Endothelial cell of umbilical vein (primary cell): ENCODE results near the gene MYCBP2. TPM values are rescaled to one million over a fixed set of nuclear protein-coding genes. Genes with fewer than 3 reads are reported as not detected.

Experiments used
- BruUV-seq: library from RNA; stranded (reverse); fragments of 400-500 nt; replicated peaks from 2 replicates; lab custom pipeline; 2021; lab: Mats Ljungman, UMichigan
- CTCF ChIA-PET: fragments of 300-600, 350-600 bp; sonication (Branson Sonifier 250); formaldehyde crosslinking; loops from one replicate; lab custom pipeline; 2021; ENCODE audit warnings: antibody characterized with exemption, inconsistent platforms; lab: Charles Lee
- POLR2A ChIA-PET: fragments of 300-600, 350-600 bp; sonication (Branson Sonifier 250); formaldehyde crosslinking; loops from one replicate; lab custom pipeline; 2021; ENCODE audit warnings: antibody characterized with exemption, inconsistent platforms; lab: Charles Lee
- DNase-seq: peaks from one replicate; pipeline ENCODE4 v3.0.0-alpha.2; 2011; ENCODE audit warnings: low read depth, low spot score
- FAIRE-seq: peaks from 2 replicates; lab custom pipeline; 2011; peaks lifted over from hg19 to GRCh38; lab: Jason Lieb, UNC
- H2AFZ ChIP-seq: 2 replicates; pipeline ENCODE4 v1.6.0; 2012; ENCODE audit warnings: low read depth, low read length, control low read depth, inconsistent platforms
- H3K27ac ChIP-seq: 2 replicates; pipeline ENCODE4 v1.5.1; 2011; ENCODE audit warnings: low read depth, mild to moderate bottlenecking, control low read depth, low read length, moderate library complexity; ENCODE audit not compliant: insufficient read depth
- H3K27me3 ChIP-seq, 2 experiments: 2 replicates each; pipeline versions ENCODE4 v1.6.0 to v1.6.1; 2011; ENCODE audit warnings: low read length in 2 of 2, mixed read lengths in 1 of 2; ENCODE audit not compliant: control insufficient read depth in 2 of 2, insufficient read depth in 2 of 2
- H3K36me3 ChIP-seq, 2 experiments: 2 replicates in 1 of 2; 3 replicates in 1 of 2; pipeline ENCODE4 v1.5.1; 2011; ENCODE audit warnings: low read length in 2 of 2, mild to moderate bottlenecking in 1 of 2, moderate library complexity in 1 of 2; ENCODE audit not compliant: control insufficient read depth in 2 of 2, insufficient read depth in 2 of 2; ENCODE audit errors: extremely low read depth in 1 of 2
- H3K4me1 ChIP-seq: 3 replicates; pipeline ENCODE4 v1.5.1; 2011; ENCODE audit warnings: mild to moderate bottlenecking, low read length; ENCODE audit not compliant: control insufficient read depth, insufficient read depth; ENCODE audit errors: extremely low read depth
- H3K4me2 ChIP-seq: 2 replicates; pipeline ENCODE4 v1.6.1; 2011; ENCODE audit warnings: low read length, control low read depth, mixed read lengths; ENCODE audit not compliant: insufficient read depth
- H3K4me3 ChIP-seq, 3 experiments: fragments of 200-600 bp in 1 of 3; sonication (generic), shearing (Covaris generic) in 1 of 3; replicated peaks in 1 of 3; 2 replicates each; pipeline ENCODE4 v1.5.1; 2011 to 2016; ENCODE audit warnings: control low read depth in 3 of 3, low read length in 3 of 3, mild to moderate bottlenecking in 2 of 3, inconsistent platforms in 1 of 3, low read depth in 1 of 3, moderate library complexity in 1 of 3; ENCODE audit not compliant: insufficient read depth in 1 of 3
- H3K79me2 ChIP-seq: 2 replicates; pipeline ENCODE4 v1.6.0; 2012; ENCODE audit warnings: low read length, inconsistent platforms; ENCODE audit not compliant: control insufficient read depth, insufficient read depth
- H3K9ac ChIP-seq: replicated peaks from 2 replicates; pipeline ENCODE3; 2011; ENCODE audit warnings: low read length, control low read depth; ENCODE audit not compliant: insufficient read depth; ENCODE audit errors: extremely low read depth
- H3K9me1 ChIP-seq: replicated peaks from 3 replicates; pipeline ENCODE4 v1.6.0; 2011; ENCODE audit warnings: mild to moderate bottlenecking, low read length; ENCODE audit not compliant: control insufficient read depth, insufficient read depth; ENCODE audit errors: extremely low read depth
- H3K9me3 ChIP-seq: replicated peaks from 2 replicates; pipeline ENCODE4 v1.5.1; 2012; ENCODE audit warnings: low read length, inconsistent platforms; ENCODE audit not compliant: control insufficient read depth, insufficient read depth
- H4K20me1 ChIP-seq: replicated peaks from 2 replicates; pipeline ENCODE3; 2011; ENCODE audit warnings: mild to moderate bottlenecking, low read length; ENCODE audit not compliant: control insufficient read depth, insufficient read depth; ENCODE audit errors: extremely low read depth
- EZH2 ChIP-seq: IDR thresholded peaks from 2 replicates; pipeline ENCODE4 v1.6.1; 2012; ENCODE audit warnings: borderline replicate concordance, low read depth, mild to moderate bottlenecking, moderate library complexity, low read length, inconsistent platforms; ENCODE audit not compliant: severe bottlenecking
- FOS ChIP-seq: IDR thresholded peaks from 2 replicates; pipeline ENCODE4 v1.6.1; 2011; ENCODE audit warnings: mild to moderate bottlenecking, low read length, moderate library complexity, borderline replicate concordance; ENCODE audit not compliant: insufficient read depth
- GATA2 ChIP-seq: IDR thresholded peaks from 2 replicates; pipeline ENCODE4 v1.7.0; 2011; ENCODE audit warnings: low read depth, mild to moderate bottlenecking, moderate library complexity, mixed read lengths, low read length; ENCODE audit not compliant: insufficient read length, insufficient read depth
- JUN ChIP-seq: IDR thresholded peaks from 2 replicates; pipeline ENCODE4 v1.6.1; 2011; ENCODE audit warnings: borderline replicate concordance, low read depth; ENCODE audit not compliant: insufficient read length, insufficient read depth
- MYC ChIP-seq: IDR thresholded peaks from one replicate; pipeline ENCODE4 v1.6.1; 2011; ENCODE audit warnings: mild to moderate bottlenecking, low read depth, low read length
- POLR2A ChIP-seq: IDR thresholded peaks from 2 replicates; pipeline ENCODE4 v1.6.1; 2012; ENCODE audit warnings: low read depth, mild to moderate bottlenecking, control low read depth, low read length
- POLR2AphosphoS5 ChIP-seq: IDR thresholded peaks from 2 replicates; pipeline ENCODE4 v1.6.1; 2012; ENCODE audit warnings: low read depth, mild to moderate bottlenecking, control low read depth, low read length, moderate library complexity; ENCODE audit not compliant: insufficient read depth
- dilution Hi-C: fragments of 300-500 bp; cut with MboI; formaldehyde crosslinking; loops from one replicate; pipeline ENCODE4 v1.15.0; 2019; ENCODE audit warnings: low sequenced_read_pairs; ENCODE audit not compliant: extremely low pct_ligation_motif_present
- intact Hi-C: fragments of 100-400 bp; cut with micrococcal nuclease; formaldehyde crosslinking; loops from one replicate; pipeline ENCODE4 v1.10.0; 2022
- polyA plus RNA-seq, 4 experiments: library from polyadenylated mRNA; depleted of rRNA in 3 of 4; stranded (reverse) in 3 of 4; unstranded in 1 of 4; fragments of >200 nt; gene quantifications; 2 replicates each; pipeline versions ENCODE4 v1.2.1 to v1.2.3, GENCODE V29; 2011 to 2012; ENCODE audit warnings: missing spikeins in 1 of 4
- total RNA-seq: library from RNA; stranded (reverse); gene quantifications from 2 replicates; pipeline ENCODE4 v1.2.3, GENCODE V29; 2021
- TF ChIP-seq, protein P1 (sequence below), 2 donors: IDR thresholded peaks; 1 replicate in 1 of 2; 2 replicates in 1 of 2; pipeline ENCODE4 v1.5.1; 2011; ENCODE audit warnings: low read length in 2 of 2, mild to moderate bottlenecking in 2 of 2, moderate library complexity in 2 of 2, control low read depth in 1 of 2, inconsistent platforms in 1 of 2, low read depth in 1 of 2; ENCODE audit not compliant: insufficient read depth in 1 of 2; ENCODE audit errors: extremely low read depth in 1 of 2
- TF ChIP-seq, protein P2 (sequence below): IDR thresholded peaks from 2 replicates; pipeline ENCODE4 v1.6.1; 2011; ENCODE audit not compliant: insufficient read depth, insufficient read length

Gene MYCBP2
- total and polyA plus RNA-seq, 2 donors (not counting 3 experiments of a cell fraction or from before 2014, with no cell fraction given) = 30.5 to 89.8 TPM

DNA sequence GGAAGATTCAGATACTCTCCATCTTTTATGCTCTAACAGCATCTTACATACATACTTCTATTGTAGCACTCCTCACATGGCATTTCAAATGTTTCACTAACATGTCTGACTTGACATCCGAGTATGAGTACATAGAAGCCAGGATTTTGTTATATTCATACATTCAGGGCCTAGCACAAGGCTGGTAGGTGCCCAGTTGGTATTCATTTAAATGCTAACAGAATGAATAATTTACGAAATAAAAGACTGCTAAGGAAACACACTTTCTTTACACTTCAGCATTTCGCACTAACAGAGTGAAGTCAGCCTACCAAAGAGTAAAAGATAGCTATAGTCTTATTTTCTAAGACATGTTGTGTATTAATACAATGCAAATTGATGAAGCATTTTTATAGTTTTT lies 232.1 kb downstream of the MYCBP2 start:
- BruUV-seq = no TSS peak
- no peak for FAIRE-seq

More for the DNA sequence above, 232.1 kb downstream of the MYCBP2 start:
- H3K4me2 ChIP-seq = no peak overlapping the region
- no peaks in the 10 kb centered on the region for H3K27me3 ChIP-seq
- H3K27ac ChIP-seq = no peak overlapping the region
- no peaks in the 10 kb centered on the region for H3K9me3 ChIP-seq
- no peaks in the 10 kb centered on the region for H3K9me1 ChIP-seq
- TF ChIP-seq EZH2 = no peak
- TF ChIP-seq, protein P1, sequence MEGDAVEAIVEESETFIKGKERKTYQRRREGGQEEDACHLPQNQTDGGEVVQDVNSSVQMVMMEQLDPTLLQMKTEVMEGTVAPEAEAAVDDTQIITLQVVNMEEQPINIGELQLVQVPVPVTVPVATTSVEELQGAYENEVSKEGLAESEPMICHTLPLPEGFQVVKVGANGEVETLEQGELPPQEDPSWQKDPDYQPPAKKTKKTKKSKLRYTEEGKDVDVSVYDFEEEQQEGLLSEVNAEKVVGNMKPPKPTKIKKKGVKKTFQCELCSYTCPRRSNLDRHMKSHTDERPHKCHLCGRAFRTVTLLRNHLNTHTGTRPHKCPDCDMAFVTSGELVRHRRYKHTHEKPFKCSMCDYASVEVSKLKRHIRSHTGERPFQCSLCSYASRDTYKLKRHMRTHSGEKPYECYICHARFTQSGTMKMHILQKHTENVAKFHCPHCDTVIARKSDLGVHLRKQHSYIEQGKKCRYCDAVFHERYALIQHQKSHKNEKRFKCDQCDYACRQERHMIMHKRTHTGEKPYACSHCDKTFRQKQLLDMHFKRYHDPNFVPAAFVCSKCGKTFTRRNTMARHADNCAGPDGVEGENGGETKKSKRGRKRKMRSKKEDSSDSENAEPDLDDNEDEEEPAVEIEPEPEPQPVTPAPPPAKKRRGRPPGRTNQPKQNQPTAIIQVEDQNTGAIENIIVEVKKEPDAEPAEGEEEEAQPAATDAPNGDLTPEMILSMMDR (IDR thresholded peaks at IDR 0.05; ENCODE audit: extremely low read depth in 1 of 2, insufficient read depth in 1 of 2, low read depth in 1 of 2, low read length in 2 of 2) = no peak
- no peak for TF ChIP-seq FOS
- TF ChIP-seq POLR2AphosphoS5 = no peak
- TF ChIP-seq GATA2 = no peak
- no peak for TF ChIP-seq MYC
- no peak for TF ChIP-seq JUN
- TF ChIP-seq, protein P2, sequence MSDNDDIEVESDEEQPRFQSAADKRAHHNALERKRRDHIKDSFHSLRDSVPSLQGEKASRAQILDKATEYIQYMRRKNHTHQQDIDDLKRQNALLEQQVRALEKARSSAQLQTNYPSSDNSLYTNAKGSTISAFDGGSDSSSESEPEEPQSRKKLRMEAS = no peak
- no peak for TF ChIP-seq POLR2A
- H3K36me3 ChIP-seq = peaks cover 9 to 13% of the 10 kb centered on the region in 2 experiments
- no peak for DNase-seq
- no peak overlapping the region for H3K9ac ChIP-seq
- no peaks in the 10 kb centered on the region for H3K4me1 ChIP-seq
- no peak overlapping the region for H3K4me3 ChIP-seq
- H3K79me2 ChIP-seq = no peaks in the 10 kb centered on the region
- H4K20me1 ChIP-seq = no peaks in the 10 kb centered on the region
- no peak overlapping the region for H2AFZ ChIP-seq
- intact Hi-C loops (no loop called here), dilution Hi-C loops (no loop called here)
- CTCF ChIA-PET = no interaction called here
- POLR2A ChIA-PET = no interaction called here
